B cell (primary cell): ENCODE results near the gene CNOT1. TPM values are rescaled to one million over a fixed set of nuclear protein-coding genes. Genes with fewer than 3 reads are reported as not detected.

Experiments
- ATAC-seq: fragments of 200-7000 bp; cut with Tn5 transposase; one replicate; pipeline ENCODE4 v1.10.0; 2021; ENCODE audit warnings: low read depth, mild to moderate bottlenecking, moderate number of reproducible peaks, moderate library complexity
- CTCF ChIA-PET: fragments of 350-600 bp; sonication (Branson Sonifier 250); formaldehyde crosslinking; loops from one replicate; lab custom pipeline; 2021; ENCODE audit warnings: antibody characterized with exemption, inconsistent platforms; lab: Charles Lee
- POLR2A ChIA-PET: fragments of 350-600 bp; sonication (Branson Sonifier 250); formaldehyde crosslinking; loops from one replicate; lab custom pipeline; 2021; ENCODE audit warnings: antibody characterized with exemption; lab: Charles Lee
- DNase-seq: peaks from one replicate; pipeline ENCODE4 v3.0.0; 2013
- H2AFZ ChIP-seq: 2 replicates; pipeline ENCODE4 v1.6.1; 2012; ENCODE audit warnings: mild to moderate bottlenecking, low read depth, low read length; ENCODE audit not compliant: insufficient read depth, poor library complexity, severe bottlenecking
- H3K27ac ChIP-seq, 2 donors: 1 replicate in 1 of 2; 2 replicates in 1 of 2; pipeline ENCODE4 v1.5.1; 2012 to 2013; ENCODE audit warnings: low read length in 2 of 2, mild to moderate bottlenecking in 2 of 2, moderate library complexity in 1 of 2
- H3K27me3 ChIP-seq, 4 experiments: fragments of 200-600 bp in 1 of 4; sonication (generic) in 1 of 4; replicated peaks in 1 of 4; 1 replicate in 2 of 4; 2 replicates in 2 of 4; pipeline versions ENCODE4 v1.6.1 to v1.7.0; 2013 to 2016; ENCODE audit warnings: low read length in 3 of 4, mild to moderate bottlenecking in 2 of 4, mixed read lengths in 1 of 4, moderate library complexity in 1 of 4; ENCODE audit not compliant: insufficient read depth in 4 of 4, control insufficient read depth in 3 of 4; ENCODE audit errors: control extremely low read depth in 1 of 4
- H3K36me3 ChIP-seq, 2 experiments: replicated peaks in 1 of 2; 1 replicate in 1 of 2; 2 replicates in 1 of 2; pipeline versions ENCODE4 v1.6.1 to v1.7.1; 2013; ENCODE audit warnings: low read length in 1 of 2; ENCODE audit not compliant: insufficient read depth in 2 of 2, control insufficient read depth in 1 of 2; ENCODE audit errors: control extremely low read depth in 1 of 2, extremely low read depth in 1 of 2
- H3K4me1 ChIP-seq, 2 donors: fragments of 200-600 bp in 1 of 2; sonication (generic) in 1 of 2; 1 replicate in 1 of 2; 2 replicates in 1 of 2; pipeline versions ENCODE4 v1.5.1 to v1.6.1; 2013 to 2017; ENCODE audit warnings: low read length in 2 of 2; ENCODE audit not compliant: control insufficient read depth in 2 of 2, insufficient read depth in 2 of 2
- H3K4me2 ChIP-seq: replicated peaks from 2 replicates; pipeline ENCODE3; 2012; ENCODE audit warnings: mild to moderate bottlenecking, low read depth, low read length; ENCODE audit not compliant: poor library complexity, severe bottlenecking
- H3K4me3 ChIP-seq, 5 experiments: fragments of 200-600 bp in 1 of 5; sonication (generic) in 1 of 5; 1 replicate in 3 of 5; 2 replicates in 2 of 5; pipeline versions ENCODE4 v1.5.1 to v1.7.0; 2011 to 2016; ENCODE audit warnings: low read length in 4 of 5, mild to moderate bottlenecking in 4 of 5, low read depth in 2 of 5, control low read depth in 1 of 5, moderate library complexity in 1 of 5; ENCODE audit not compliant: insufficient read depth in 1 of 5; ENCODE audit errors: control extremely low read depth in 1 of 5, extremely low read depth in 1 of 5
- H3K79me2 ChIP-seq: fragments of 200-600 bp; sonication (generic); one replicate; pipeline ENCODE4 v1.6.0; 2016; ENCODE audit warnings: low read length; ENCODE audit not compliant: control insufficient read depth, insufficient read depth
- H3K9ac ChIP-seq: fragments of 200-600 bp; sonication (generic); 2 replicates; pipeline ENCODE4 v1.6.1; 2017; ENCODE audit warnings: mild to moderate bottlenecking, low read length, moderate library complexity
- H3K9me3 ChIP-seq, 3 donors: one replicate each; pipeline versions ENCODE4 v1.6.1 to v1.7.1; 2013; ENCODE audit warnings: low read length in 2 of 3; ENCODE audit not compliant: control insufficient read depth in 2 of 3, insufficient read depth in 1 of 3; ENCODE audit errors: control extremely low read depth in 1 of 3
- H4K20me1 ChIP-seq: 2 replicates; pipeline ENCODE4 v1.6.0; 2012; ENCODE audit warnings: mild to moderate bottlenecking, low read length; ENCODE audit not compliant: insufficient read depth, control insufficient read depth, poor library complexity, severe bottlenecking
- H3K27ac Mint-ChIP-seq: one replicate; pipeline ENCODE4 v1.8.0; 2021; ENCODE audit warnings: mixed read lengths
- H3K27me3 Mint-ChIP-seq: one replicate; pipeline ENCODE4 v1.8.0; 2021; ENCODE audit warnings: mixed read lengths
- H3K4me1 Mint-ChIP-seq: one replicate; pipeline ENCODE4 v1.8.0; 2021; ENCODE audit warnings: mixed read lengths
- H3K4me3 Mint-ChIP-seq: one replicate; pipeline ENCODE4 v1.8.0; 2021; ENCODE audit warnings: mixed read lengths
- H3K9me3 Mint-ChIP-seq: one replicate; pipeline ENCODE4 v1.8.0; 2022; ENCODE audit warnings: mixed read lengths; ENCODE audit not compliant: insufficient read depth
- CTCF ChIP-seq: fragments of 200-600 bp; IDR thresholded peaks from one replicate; pipeline ENCODE4 v1.8.0; 2022; ENCODE audit warnings: antibody characterized with exemption, mild to moderate bottlenecking
- EZH2 ChIP-seq: IDR thresholded peaks from 2 replicates; pipeline ENCODE4 v1.6.1; 2012; ENCODE audit warnings: borderline replicate concordance, low read depth, mild to moderate bottlenecking, moderate library complexity, low read length; ENCODE audit not compliant: insufficient read depth, poor library complexity, severe bottlenecking
- WGBS: methylation state at CpG from one replicate; pipeline ENCODE4 v1.1.5; 2013; ENCODE audit warnings: missing lambda C conversion rate; ENCODE audit not compliant: insufficient coverage; 5-methylcytosine and 5-hydroxymethylcytosine counted together
- intact Hi-C: fragments of 100-400 bp; cut with micrococcal nuclease; formaldehyde crosslinking; loops from one replicate; pipeline ENCODE4 v1.10.0; 2022
- polyA plus RNA-seq: library from polyadenylated mRNA; depleted of rRNA; stranded (reverse); fragments of >200 nt; gene quantifications from 2 replicates; pipeline ENCODE4 v1.2.3, GENCODE V29; 2012
- total RNA-seq, 2 donors: library from RNA; stranded (reverse); fragments of 120-200 nt in 1 of 2; gene quantifications; 1 replicate in 1 of 2; 2 replicates in 1 of 2; pipeline versions ENCODE4 v1.2.3 to v1.2.4, GENCODE V29; 2013 to 2022

CNOT1 gene
- total and polyA plus RNA-seq, 2 donors (not counting 1 experiment from before 2014, with no cell fraction given) = 211 to 268 TPM

DNA sequence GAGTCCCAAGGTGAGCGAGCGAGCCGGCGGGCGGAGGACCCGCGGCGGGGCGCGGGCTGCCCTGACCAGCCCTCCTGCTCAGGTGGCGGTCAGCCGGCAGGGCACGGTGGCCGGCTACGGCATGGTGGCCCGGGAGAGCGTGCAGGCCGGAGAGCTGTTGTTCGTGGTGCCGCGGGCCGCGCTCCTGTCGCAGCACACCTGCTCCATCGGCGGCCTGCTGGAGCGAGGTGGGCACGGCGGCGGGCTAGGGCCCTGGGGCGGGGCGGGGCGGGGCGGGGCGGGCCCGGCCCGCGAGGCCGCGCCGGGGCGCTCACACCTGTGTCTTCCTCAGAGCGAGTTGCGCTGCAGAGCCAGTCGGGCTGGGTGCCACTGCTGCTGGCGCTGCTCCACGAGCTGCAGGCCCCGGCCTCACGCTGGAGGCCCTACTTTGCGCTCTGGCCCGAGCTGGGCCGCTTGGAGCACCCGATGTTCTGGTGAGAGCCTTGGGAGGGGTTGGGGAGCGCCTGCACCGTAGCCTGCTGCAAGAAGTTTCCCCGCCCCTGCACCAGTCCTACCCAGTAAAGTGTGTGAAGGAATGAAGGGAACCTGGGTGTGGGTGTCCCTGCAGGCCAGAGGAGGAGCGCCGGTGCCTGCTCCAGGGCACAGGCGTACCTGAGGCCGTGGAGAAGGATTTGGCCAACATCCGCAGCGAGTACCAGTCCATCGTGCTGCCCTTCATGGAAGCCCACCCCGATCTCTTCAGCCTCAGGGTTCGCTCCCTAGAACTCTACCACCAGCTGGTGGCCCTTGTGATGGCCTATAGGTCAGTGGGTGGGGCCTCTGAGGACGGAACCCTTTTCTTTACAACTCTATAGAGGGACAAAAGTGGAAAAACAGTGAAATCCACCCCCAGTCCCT is 113.5 kb downstream of the CNOT1 start:
- ATAC-seq (peak; percentile 72), DNase-seq (peak; percentile 73)
- ChIA-PET CTCF (no interaction called here), POLR2A (no interaction called here)
- Histone ChIP-seq H3K27ac (peak overlapping the region; percentile 38 to 68), H3K36me3 (peaks cover 3 to 38% of the 10 kb centered on the region in 2 experiments), H3K9me3 (no peaks in the 10 kb centered on the region), H4K20me1 (peaks cover 24% of the 10 kb centered on the region), H3K4me2 (peak overlapping the region; percentile 80), H2AFZ (peak overlapping the region; percentile 95), H3K79me2 (no peaks in the 10 kb centered on the region), H3K4me1 (peaks cover 10 to 14% of the 10 kb centered on the region in 2 donors), H3K27me3 (no peaks in the 10 kb centered on the region), H3K4me3 (peak overlapping the region; percentile 23 to 93 (median 79)), H3K9ac (peak overlapping the region; percentile 79)
- Mint-ChIP-seq H3K4me1 (peaks cover 20% of the 10 kb centered on the region), H3K27ac (peak overlapping the region; percentile 86), H3K4me3 (peak overlapping the region; percentile 94), H3K27me3 (no peaks in the 10 kb centered on the region), H3K9me3 (no peaks in the 10 kb centered on the region)
- 15% methylated on average over 65 of the region's 66 CpGs for WGBS
- intact Hi-C loops = loop anchor here (1.0 to 5.0 kb wide), 4 partner anchors 15 to 781 kb away; partner anchors contain the start of genes CSNK2A2 and KATNB1
- TF ChIP-seq EZH2 (no peak), CTCF (peak; percentile 16)
